H1 (cell line): ENCODE measurements around the gene OPCML. TPM values are rescaled to one million over a fixed set of nuclear protein-coding genes. Genes with fewer than 3 reads are reported as not detected.

Source experiments
- CTCF ChIA-PET: fragments of 300-600 bp; sonication (Branson Sonifier 250); formaldehyde crosslinking; loops from one replicate; lab custom pipeline; 2021; ENCODE audit not compliant: partially characterized antibody; lab: Charles Lee
- POLR2A ChIA-PET: fragments of 300-600 bp; sonication (Branson Sonifier 250); formaldehyde crosslinking; loops from one replicate; lab custom pipeline; 2021; ENCODE audit warnings: inconsistent platforms; ENCODE audit not compliant: partially characterized antibody; lab: Charles Lee
- DNase-seq, 2 experiments: peaks; one replicate each; pipeline versions ENCODE4 v3.0.0 to v3.0.0-alpha.2; 2010 to 2022; ENCODE audit warnings: low spot score in 2 of 2, low read depth in 1 of 2, mixed read lengths in 1 of 2
- FAIRE-seq: peaks from 2 replicates; lab custom pipeline; 2011; peaks lifted over from hg19 to GRCh38; lab: Jason Lieb, UNC
- H2AFZ ChIP-seq: 2 replicates; pipeline ENCODE4 v1.8.1; 2012; ENCODE audit warnings: low read length, inconsistent platforms
- H2AK5ac ChIP-seq: 2 replicates; pipeline ENCODE4 v1.6.1; 2013; ENCODE audit warnings: low read depth, low read length
- H2BK120ac ChIP-seq: replicated peaks from 2 replicates; pipeline ENCODE3; 2013; ENCODE audit warnings: low read depth, low read length, inconsistent platforms
- H2BK12ac ChIP-seq: 2 replicates; pipeline ENCODE4 v1.6.1; 2013; ENCODE audit warnings: low read depth, low read length
- H2BK15ac ChIP-seq: 2 replicates; pipeline ENCODE4 v1.6.1; 2013; ENCODE audit warnings: low read length
- H2BK20ac ChIP-seq: 2 replicates; pipeline ENCODE4 v1.6.1; 2013; ENCODE audit warnings: low read length
- H2BK5ac ChIP-seq: 2 replicates; pipeline ENCODE4 v1.6.1; 2013; ENCODE audit warnings: low read depth, low read length
- H3K14ac ChIP-seq: 2 replicates; pipeline ENCODE4 v1.6.1; 2013; ENCODE audit warnings: inconsistent platforms; ENCODE audit not compliant: insufficient read length
- H3K18ac ChIP-seq: 2 replicates; pipeline ENCODE4 v1.6.1; 2013; ENCODE audit warnings: low read length; ENCODE audit errors: extremely low read depth
- H3K23ac ChIP-seq: 2 replicates; pipeline ENCODE4 v1.6.1; 2013; ENCODE audit warnings: inconsistent platforms; ENCODE audit not compliant: insufficient read length
- H3K23me2 ChIP-seq: 2 replicates; pipeline ENCODE4 v1.6.1; 2013; ENCODE audit warnings: low read depth, low read length
- H3K27ac ChIP-seq: 2 replicates; pipeline ENCODE4 v1.6.1; 2011; ENCODE audit warnings: low read depth, low read length, inconsistent platforms
- H3K27me3 ChIP-seq, 4 experiments: replicated peaks in 1 of 4; 1 replicate in 1 of 4; 2 replicates in 3 of 4; pipeline versions ENCODE4 v1.6.1 to v1.8.1; 2011 to 2013; ENCODE audit warnings: low read length in 3 of 4, mild to moderate bottlenecking in 3 of 4, inconsistent platforms in 2 of 4, mixed read lengths in 2 of 4, moderate library complexity in 1 of 4; ENCODE audit not compliant: control insufficient read depth in 3 of 4, insufficient read depth in 3 of 4; ENCODE audit errors: extremely low read depth in 1 of 4
- H3K36me3 ChIP-seq, 4 experiments: 2 replicates each; pipeline versions ENCODE4 v1.6.1 to v1.8.1; 2011 to 2013; ENCODE audit warnings: mild to moderate bottlenecking in 4 of 4, low read length in 3 of 4, moderate library complexity in 2 of 4, control low read depth in 1 of 4, inconsistent platforms in 1 of 4; ENCODE audit not compliant: insufficient read depth in 4 of 4, control insufficient read depth in 2 of 4
- H3K4ac ChIP-seq: replicated peaks from 2 replicates; pipeline ENCODE3; 2013; ENCODE audit warnings: low read length, low read depth, mixed read lengths, inconsistent platforms; ENCODE audit not compliant: insufficient read length
- H3K4me1 ChIP-seq, 4 experiments: replicated peaks in 1 of 4; 1 replicate in 1 of 4; 2 replicates in 3 of 4; pipeline versions ENCODE4 v1.6.1 to v1.8.1; 2011 to 2013; ENCODE audit warnings: low read length in 3 of 4, inconsistent platforms in 2 of 4, mixed read lengths in 1 of 4; ENCODE audit not compliant: insufficient read depth in 4 of 4, control insufficient read depth in 3 of 4
- H3K4me2 ChIP-seq, 2 experiments: 2 replicates each; pipeline versions ENCODE4 v1.6.1 to v1.8.1; 2011 to 2013; ENCODE audit warnings: low read depth in 2 of 2, low read length in 2 of 2, control low read depth in 1 of 2, inconsistent platforms in 1 of 2, mild to moderate bottlenecking in 1 of 2; ENCODE audit not compliant: insufficient read depth in 1 of 2
- H3K4me3 ChIP-seq, 4 experiments: fragments of 200-600, 300-600 bp in 1 of 4; sonication (generic), shearing (Covaris generic), sonication (Bioruptor Twin) in 1 of 4; 2 replicates each; pipeline versions ENCODE4 v1.5.1 to v1.8.1; 2011 to 2016; ENCODE audit warnings: low read length in 4 of 4, low read depth in 3 of 4, control low read depth in 2 of 4, inconsistent platforms in 2 of 4, mild to moderate bottlenecking in 2 of 4, mixed read lengths in 1 of 4, moderate library complexity in 1 of 4; ENCODE audit not compliant: insufficient read depth in 2 of 4; ENCODE audit errors: extremely low read depth in 1 of 4
- H3K56ac ChIP-seq: replicated peaks from 2 replicates; pipeline ENCODE3; 2013; ENCODE audit warnings: low read depth, mild to moderate bottlenecking, mixed read lengths, low read length, inconsistent platforms; ENCODE audit not compliant: insufficient read length
- H3K79me1 ChIP-seq: 2 replicates; pipeline ENCODE4 v1.6.1; 2013; ENCODE audit warnings: low read depth, low read length, control low read depth
- H3K79me2 ChIP-seq, 2 experiments: 2 replicates each; pipeline versions ENCODE4 v1.6.1 to v1.8.1; 2012 to 2013; ENCODE audit warnings: low read length in 2 of 2, mild to moderate bottlenecking in 2 of 2, inconsistent platforms in 1 of 2; ENCODE audit not compliant: insufficient read depth in 2 of 2, control insufficient read depth in 1 of 2
- H3K9ac ChIP-seq, 4 experiments: replicated peaks in 1 of 4; 1 replicate in 1 of 4; 2 replicates in 3 of 4; pipeline versions ENCODE4 v1.6.1 to v1.8.1; 2011 to 2013; ENCODE audit warnings: low read depth in 3 of 4, low read length in 3 of 4, control low read depth in 2 of 4, mild to moderate bottlenecking in 2 of 4, moderate library complexity in 2 of 4, inconsistent platforms in 1 of 4; ENCODE audit errors: extremely low read depth in 1 of 4
- H3K9me3 ChIP-seq, 2 experiments: 2 replicates each; pipeline versions ENCODE4 v1.6.1 to v1.8.1; 2012 to 2013; ENCODE audit warnings: mild to moderate bottlenecking in 2 of 2, moderate library complexity in 2 of 2, control low read depth in 1 of 2, inconsistent platforms in 1 of 2, low read depth in 1 of 2, low read length in 1 of 2, mixed read lengths in 1 of 2; ENCODE audit not compliant: insufficient read depth in 2 of 2
- H4K20me1 ChIP-seq, 2 experiments: replicated peaks in 1 of 2; 2 replicates each; pipeline versions ENCODE3 to v1.8.1; 2011 to 2013; ENCODE audit warnings: inconsistent platforms in 2 of 2, low read length in 2 of 2, mild to moderate bottlenecking in 1 of 2; ENCODE audit not compliant: insufficient read depth in 2 of 2, control insufficient read depth in 1 of 2
- H4K5ac ChIP-seq: 2 replicates; pipeline ENCODE4 v1.6.1; 2013; ENCODE audit warnings: low read length, low read depth, mixed read lengths, inconsistent platforms; ENCODE audit not compliant: insufficient read length
- H4K8ac ChIP-seq: 2 replicates; pipeline ENCODE4 v1.8.0; 2013; ENCODE audit warnings: mild to moderate bottlenecking, moderate library complexity, low read length, inconsistent platforms; ENCODE audit not compliant: insufficient read depth; ENCODE audit errors: extremely low read depth
- H4K91ac ChIP-seq: replicated peaks from 2 replicates; pipeline ENCODE3; 2013; ENCODE audit warnings: low read length, mixed read lengths, inconsistent platforms; ENCODE audit not compliant: insufficient read length
- CEBPB ChIP-seq: IDR thresholded peaks from 2 replicates; pipeline ENCODE4 v1.6.1; 2012; ENCODE audit warnings: low read depth, low read length
- RXRA ChIP-seq: IDR thresholded peaks from 2 replicates; pipeline ENCODE4 v1.6.1; 2011; ENCODE audit warnings: low read depth, mild to moderate bottlenecking, low read length, moderate library complexity; ENCODE audit not compliant: insufficient read depth
- WGBS, 2 experiments: shearing (Covaris generic) in 1 of 2; methylation state at CpG; one replicate each; pipeline versions ENCODE4 v1.1.6 to v1.1.7; 2013 to 2015; ENCODE audit warnings: low lambda C conversion rate in 2 of 2, mixed read lengths in 2 of 2, inconsistent platforms in 1 of 2, low coverage in 1 of 2, missing lambda C conversion rate in 1 of 2; ENCODE audit not compliant: insufficient replicate concordance in 2 of 2, insufficient coverage in 1 of 2, insufficient read length in 1 of 2; ENCODE audit errors: extremely low coverage in 1 of 2, missing lambda C conversion rate in 1 of 2; 5-methylcytosine and 5-hydroxymethylcytosine counted together
- polyA plus RNA-seq, 7 experiments: library from polyadenylated mRNA; depleted of rRNA in 3 of 7; stranded (reverse) in 5 of 7; unstranded in 2 of 7; fragments of >200 nt in 5 of 7; fragments of 200-250 nt in 2 of 7; gene quantifications; 1 replicate in 5 of 7; 2 replicates in 1 of 7; 4 replicates in 1 of 7; pipeline versions ENCODE4 v1.2.1 to v1.2.3, GENCODE V29; 2011 to 2013; ENCODE audit warnings: missing spikeins in 2 of 7, mixed read lengths in 2 of 7
- total RNA-seq: library from RNA; stranded (reverse); fragmentation: NEBNext Ultra II Directional; extraction: Animal tissue kit (Norgen Biotek cat#: 25700); gene quantifications from 2 replicates; pipeline ENCODE4 v1.2.1, GENCODE V29; 2021

OPCML gene
- total and polyA plus RNA-seq, 2 of the 8 experiments (the other 6 are each of a cell fraction or from before 2014, with no cell fraction given): 2.3 to 3.1 TPM

GRCh38 chr11:133024301-133024700 is 508.0 kb downstream of the OPCML start:
- Histone ChIP-seq H3K9me3 (no peaks in the 10 kb centered on the region), H2BK5ac (no peak overlapping the region), H4K20me1 (peaks cover 0 to 5% of the 10 kb centered on the region in 2 experiments), H2BK15ac (no peak overlapping the region), H3K27ac (no peak overlapping the region), H2BK120ac (no peak overlapping the region), H3K18ac (no peak overlapping the region), H4K8ac (no peak overlapping the region), H3K79me1 (no peaks in the 10 kb centered on the region), H3K4me1 (peaks cover 0 to 2% (median 0%) of the 10 kb centered on the region in 4 experiments; a peak in 2 of 7 replicates), H3K14ac (no peak overlapping the region), H3K23me2 (peaks cover 5% of the 10 kb centered on the region; the same call in 1 of the 2 replicates), H3K4ac (no peak overlapping the region), H2AK5ac (no peak overlapping the region), H2BK12ac (no peak overlapping the region), H4K91ac (no peak overlapping the region), H3K27me3 (peaks cover 0 to 2% (median 0%) of the 10 kb centered on the region in 4 experiments; a peak in 2 of 7 replicates), H2BK20ac (no peak overlapping the region), H2AFZ (no peak overlapping the region), H3K79me2 (peaks cover 0 to 3% of the 10 kb centered on the region in 2 experiments; a peak in 2 of 4 replicates), H3K56ac (no peak overlapping the region), H3K23ac (no peak overlapping the region)
- ChIA-PET POLR2A (no interaction called here), CTCF (interaction anchor here (0.8 kb wide), 2 partner anchors 10 to 57 kb away, joined by 3 to 4 read pairs; no protein-coding TSS in a partner anchor)
- FAIRE-seq: no peak
- WGBS, 2 experiments: 84% methylated on average over 5 of the region's 5 CpGs; no CpG with 5 or more reads in 1 of the 2 experiments
- no peak for TF ChIP-seq RXRA
- TF ChIP-seq CEBPB: no peak
- TF ChIP-seq, all 59 proteins: peak for 0
- no peak for DNase-seq
- no peak overlapping the region for H3K4me3 ChIP-seq
- 0 out of 7 replicates have a peak overlapping the region, but pooled peaks of 1 of the 4 experiments have one; percentile 2 for H3K9ac ChIP-seq
- no peaks in the 10 kb centered on the region for H3K36me3 ChIP-seq
- no peak overlapping the region for H4K5ac ChIP-seq
- no peak overlapping the region for H3K4me2 ChIP-seq
